NCI-H1436 (cell line): ENCODE measurements around the gene ADAP1.
A peak's percentile ranks its signal among the peaks of the same experiment; 100 is the strongest.
"Not testable (repeated sequence)": the region's sequence is repeated elsewhere in the genome, so short reads cannot be mapped to it uniquely, and the experiment has no call there.

Experiments used
- DNase-seq: peaks from one replicate; lab custom pipeline; 2025; lab: John Stamatoyannopoulos, UW

ADAP1 gene

DNA sequence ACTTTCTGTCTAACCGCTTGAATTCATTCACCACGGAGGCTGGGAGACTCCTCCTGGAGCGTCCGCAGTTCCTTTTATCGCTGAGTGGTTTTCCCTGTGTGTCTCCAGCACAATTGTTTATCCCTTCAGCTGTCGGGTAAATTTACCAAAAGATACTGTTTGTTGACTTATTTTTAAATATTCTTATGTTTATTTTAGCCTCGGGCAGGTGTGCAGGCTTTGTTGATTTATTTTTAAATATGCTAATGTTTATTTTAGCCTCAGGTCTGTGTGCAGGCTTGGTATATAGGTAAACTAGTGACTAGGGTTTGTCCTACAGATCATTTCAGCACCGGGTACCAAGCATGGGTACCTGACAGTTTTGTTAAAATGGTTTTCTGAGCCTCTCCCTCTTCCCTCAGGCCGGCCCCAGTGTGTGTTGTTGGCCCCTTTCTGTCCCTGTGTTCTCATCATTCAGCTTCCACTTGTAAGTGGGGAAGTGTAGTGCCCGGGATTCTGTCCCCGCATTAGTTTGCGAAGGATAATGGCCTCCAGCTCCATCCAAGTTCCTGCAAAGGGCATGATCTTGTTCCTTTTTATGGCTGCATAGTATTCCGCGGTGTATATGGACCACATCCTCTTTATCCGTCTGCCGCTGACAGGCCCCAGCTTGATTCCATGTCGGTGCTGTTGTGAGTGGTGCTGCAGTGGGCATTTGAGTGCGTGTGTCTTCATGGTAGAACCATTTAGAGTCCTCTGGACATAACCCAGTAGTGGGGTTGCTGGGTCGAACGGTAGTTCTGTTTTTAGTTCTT lies 72.8 kb downstream of the ADAP1 start:
- no peak for DNase-seq

DNA sequence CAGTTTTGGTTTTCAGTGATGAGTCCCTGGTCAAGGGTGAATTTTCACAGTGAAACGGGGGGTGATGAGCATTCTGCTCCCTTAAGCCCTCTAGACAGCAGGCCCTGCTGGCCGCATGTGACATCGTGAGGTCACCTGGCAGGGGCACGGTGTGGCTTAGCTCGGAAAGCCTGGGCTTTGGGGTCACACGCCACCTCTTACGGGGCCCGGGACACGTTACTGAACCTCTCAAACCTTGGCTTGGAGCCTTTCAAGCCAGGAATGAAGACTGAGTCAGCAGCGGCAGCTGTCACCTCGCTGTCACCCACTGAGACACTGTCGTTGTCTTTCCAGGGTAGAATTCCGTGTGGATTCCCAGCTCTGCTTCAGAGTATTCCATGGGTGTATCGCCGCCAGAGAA lies 74.0 kb downstream of the ADAP1 start:
- no peak for DNase-seq

DNA sequence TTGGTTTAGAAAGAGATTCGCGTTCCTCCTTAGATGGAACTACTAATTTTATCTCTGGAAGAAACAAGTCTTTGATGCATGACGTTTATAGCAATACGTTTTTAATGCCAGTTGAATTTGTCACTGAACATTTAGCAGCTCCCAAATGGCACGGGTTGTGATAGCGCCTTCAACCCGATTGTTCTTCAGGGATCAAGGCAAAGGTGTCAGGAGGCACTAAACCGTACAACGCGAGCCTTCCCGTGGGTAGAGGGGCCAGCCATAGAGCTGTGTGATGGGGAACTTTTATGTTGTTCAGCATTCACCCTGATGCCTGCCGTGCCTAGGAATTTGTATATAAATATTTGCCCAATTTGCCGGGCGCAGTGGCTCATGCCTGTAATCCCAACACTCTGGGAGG lies 74.8 kb downstream of the ADAP1 start:
- no peak for DNase-seq

DNA sequence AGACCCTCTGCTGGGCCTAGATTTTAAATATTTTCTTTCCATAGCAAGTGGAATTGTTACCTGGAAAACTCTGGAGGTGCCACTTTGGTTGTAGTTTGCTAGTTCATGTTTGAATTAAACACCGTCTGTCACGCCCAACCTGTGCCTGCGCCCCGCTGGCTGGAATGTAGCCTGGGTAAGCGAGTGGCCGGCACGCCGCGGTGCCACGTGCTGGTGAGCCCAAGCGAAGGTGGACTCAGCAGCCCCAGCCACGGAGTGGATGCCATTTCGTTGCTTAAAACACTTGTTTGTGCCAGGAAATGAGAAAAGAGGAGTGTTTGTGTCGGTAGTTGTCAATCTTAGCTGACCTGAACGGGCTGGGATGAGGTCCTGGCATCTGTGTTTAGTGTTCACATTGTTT lies 75.4 kb downstream of the ADAP1 start:
- no peak for DNase-seq

DNA sequence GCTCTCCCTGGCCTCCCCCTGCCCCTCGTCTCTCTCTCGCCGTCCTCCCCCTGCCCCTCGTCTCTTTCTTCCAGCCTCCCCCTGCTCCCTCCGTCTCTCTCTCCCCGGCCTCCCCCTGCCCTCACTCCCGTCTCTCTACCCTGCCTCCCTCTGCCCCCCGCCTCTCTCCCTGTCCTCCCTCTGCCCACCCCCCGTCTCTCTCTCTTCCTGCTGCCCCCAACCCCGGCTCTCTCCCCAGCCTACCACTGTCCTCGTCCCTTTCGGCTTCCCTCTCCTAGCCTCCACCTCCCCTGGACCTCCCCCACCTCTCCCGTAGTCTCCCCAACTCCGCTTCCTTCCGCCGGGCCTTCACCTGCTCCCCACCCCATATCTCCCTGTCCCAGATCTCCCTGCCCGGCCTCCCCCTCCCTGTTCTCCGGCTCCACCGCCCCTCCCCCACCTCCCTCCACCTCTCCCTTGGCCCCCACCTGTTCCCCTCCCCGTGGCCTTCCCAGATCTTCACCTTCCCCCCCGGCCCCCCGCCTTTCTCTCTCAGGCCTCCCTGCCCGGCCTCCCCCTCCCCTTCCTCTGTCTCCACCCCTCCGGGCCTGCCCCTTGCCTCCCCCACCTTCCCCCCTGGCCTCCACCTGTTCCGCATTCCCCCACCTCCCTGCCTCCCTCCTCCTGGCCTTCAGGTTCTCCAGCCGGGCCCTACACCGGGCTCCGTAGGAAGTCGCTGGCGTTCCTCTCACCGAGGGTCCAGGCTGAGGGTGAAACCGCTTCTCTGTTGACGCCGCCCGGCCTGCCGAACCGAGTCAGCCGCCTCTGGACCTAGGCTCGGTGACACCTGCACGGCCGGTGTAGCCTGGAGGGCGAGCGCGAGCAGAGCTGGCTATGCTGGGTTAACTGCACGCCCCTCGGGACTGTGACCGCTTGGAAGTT lies 76.9 kb downstream of the ADAP1 start:
- peak; percentile 6 for DNase-seq

DNA sequence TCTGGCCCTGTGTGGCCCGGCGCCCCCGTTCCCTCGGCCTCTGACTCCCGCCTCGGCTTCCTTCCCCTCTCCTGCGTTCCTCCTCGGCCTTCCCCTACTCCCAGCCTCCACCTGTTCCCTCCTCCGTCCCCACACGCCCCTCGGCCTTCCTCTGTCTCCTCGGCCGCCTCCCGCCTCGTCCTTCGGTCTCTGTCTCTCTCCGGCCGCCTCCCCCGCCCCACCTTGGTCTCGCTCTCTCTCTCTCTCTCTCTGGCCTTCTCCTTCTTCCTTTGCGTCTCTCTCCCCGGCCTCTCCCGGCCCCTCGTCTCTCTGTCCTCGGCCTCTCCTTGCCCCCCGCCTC lies 77.5 kb downstream of the ADAP1 start:
- DNase-seq = no peak

DNA sequence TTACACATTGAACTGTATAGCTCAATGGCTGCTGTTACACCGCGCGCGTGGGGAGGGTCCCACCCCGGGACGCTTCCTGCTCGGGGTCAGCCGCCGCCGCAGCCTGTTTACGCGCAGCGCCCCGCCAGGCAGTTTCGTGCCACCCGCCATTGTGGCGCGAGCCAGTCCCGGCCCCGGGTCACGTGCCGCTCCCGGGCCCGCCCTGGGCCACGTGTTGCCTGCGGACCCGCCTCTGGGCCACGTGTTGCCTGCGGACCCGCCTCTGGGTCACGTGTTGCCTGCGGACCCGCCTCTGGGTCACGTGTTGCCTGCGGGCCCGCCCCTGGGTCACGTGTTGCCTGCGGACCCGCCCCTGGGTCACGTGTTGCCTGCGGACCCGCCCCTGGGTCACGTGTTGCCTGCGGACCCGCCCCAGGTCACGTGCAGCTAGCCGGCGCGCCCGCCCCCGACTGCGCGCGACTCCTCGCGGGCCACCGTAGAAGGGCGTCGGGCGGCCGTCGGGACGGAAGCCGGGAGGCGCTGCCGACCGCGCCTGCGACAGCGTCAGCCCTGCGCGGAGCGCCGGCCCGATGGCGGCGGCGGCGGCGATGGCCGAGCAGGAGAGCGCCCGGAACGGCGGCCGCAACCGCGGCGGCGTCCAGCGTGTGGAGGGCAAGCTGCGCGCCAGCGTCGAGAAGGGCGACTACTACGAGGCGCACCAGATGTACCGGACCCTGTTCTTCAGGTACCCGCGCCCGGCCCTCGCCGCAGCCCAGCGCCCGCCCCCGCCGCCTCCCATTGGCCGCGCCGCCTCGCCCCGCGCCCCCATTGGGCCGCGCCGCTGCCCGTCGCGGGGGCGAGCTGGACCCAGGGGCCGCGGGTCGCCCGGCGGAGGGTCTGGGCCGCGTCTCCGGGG lies 78.2 kb downstream of the ADAP1 start, which contains the start of gene GET4:
Gene GET4, plus strand, starts transcription at position 478 of the 895 bp plus-strand sequence. Its CDS starts 92 bp downstream, at position 570.
- DNase-seq = peak; percentile 90

DNA sequence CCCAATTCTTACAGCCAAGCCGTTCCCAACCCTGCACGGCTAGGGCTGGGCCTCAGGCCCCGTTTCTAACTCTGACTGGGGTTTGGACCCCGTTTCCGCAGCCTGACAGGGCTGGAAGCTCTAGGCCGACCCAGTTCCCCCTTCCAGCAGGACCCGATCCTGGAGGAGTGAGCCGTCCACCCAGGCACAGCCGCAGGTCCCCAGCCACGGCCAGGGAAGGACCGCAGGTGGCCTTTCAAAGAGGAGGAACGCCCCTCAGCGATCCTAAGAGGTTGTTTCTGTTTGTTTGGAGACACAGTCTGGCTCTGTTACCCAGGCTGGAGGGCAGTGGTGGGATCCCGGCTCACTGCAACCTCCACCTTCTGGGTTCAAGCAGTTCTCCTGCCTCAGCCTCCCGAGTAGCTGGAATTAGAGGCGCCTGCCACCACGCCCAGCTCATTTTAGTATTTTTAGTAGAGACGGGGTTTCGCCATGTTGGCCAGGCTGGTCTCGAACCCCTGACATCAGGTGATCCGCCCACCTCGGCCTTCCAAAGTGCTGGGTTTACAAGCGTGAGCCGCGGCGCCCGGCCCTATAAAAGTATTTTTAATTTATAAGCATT lies 78.9 kb downstream of the ADAP1 start:
- no peak for DNase-seq

DNA sequence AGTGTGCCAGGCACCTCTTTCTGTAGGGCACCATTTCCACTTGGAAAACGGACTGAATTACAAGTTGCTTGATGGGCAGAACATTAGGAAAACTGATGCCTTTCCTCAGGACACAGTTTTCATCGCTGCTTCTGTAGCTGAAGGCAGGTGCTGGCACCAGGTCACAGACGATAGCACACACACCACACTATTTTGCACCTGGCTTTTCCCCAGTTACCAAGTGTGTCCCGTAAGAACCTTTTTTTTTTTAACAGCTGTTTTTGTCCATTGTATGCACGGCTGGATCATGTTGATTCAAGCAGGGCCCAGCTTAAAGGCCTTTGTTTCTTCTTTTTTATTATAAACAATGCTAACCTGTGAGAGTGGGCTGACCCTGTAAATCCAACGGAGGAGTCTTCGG lies 79.4 kb downstream of the ADAP1 start:
- DNase-seq = no peak

DNA sequence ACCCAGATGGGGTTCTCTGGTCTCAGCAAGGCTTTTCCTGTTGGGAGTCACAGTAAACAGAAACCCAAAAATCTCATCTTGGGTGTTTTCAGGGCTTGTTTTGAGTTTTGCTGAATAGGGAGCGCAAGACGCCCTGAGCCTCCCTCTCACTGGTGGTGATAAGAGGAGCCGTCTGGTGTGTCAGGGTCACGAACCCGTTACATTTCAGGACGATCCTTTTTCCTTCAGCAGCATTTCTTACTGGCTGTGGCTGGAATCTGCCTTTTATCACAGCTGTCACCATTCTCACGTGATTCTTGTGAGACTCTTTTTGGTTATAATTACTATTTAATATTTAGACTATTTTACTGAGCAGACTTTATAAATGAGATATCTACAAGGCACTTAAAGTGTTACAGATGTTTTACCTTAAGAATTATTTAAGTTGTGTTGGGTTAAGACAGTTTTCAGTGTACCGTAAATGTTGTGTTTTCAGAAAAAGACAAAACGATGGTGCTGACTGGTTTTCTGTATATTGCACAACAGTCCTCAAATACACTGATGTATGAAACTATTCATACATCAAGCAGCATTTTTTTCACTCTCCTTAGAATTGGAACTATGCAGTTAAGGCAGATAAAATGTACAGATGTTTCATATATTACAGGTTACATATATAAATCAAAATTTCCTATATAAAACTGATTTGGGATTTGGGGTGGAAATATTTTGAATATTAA lies 80.3 kb downstream of the ADAP1 start:
- DNase-seq = no peak

DNA sequence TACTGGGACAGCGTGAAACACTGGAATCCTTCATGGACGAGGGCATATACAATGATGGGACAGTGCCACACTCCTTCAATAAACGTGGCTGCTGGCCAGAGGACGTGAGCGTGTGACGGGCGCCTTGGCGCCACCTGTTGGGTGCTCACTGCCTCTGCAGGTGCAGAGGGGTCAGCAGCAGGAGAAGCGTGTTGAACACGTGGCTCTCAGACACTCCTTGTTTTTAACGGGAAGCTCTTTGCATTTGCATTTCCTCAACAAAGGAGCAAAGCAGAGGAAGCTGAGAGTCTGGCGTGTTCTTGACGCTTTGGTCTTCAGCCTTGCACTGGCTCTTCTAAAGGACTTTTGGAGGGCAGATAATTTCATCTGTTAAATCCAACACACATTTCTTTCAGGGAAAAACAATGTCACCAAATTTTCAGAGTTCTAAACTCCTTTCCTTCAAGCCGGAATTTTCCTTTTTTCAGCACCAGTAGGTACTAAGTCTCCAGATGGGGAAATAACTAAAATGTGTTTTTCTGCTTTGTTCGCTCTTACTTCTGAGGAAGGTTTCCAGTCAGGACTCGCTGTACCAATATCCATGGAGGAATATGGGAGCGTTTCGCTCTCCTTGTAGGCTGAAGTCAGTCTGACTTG lies 81.0 kb downstream of the ADAP1 start:
- DNase-seq = peak; percentile 59

DNA sequence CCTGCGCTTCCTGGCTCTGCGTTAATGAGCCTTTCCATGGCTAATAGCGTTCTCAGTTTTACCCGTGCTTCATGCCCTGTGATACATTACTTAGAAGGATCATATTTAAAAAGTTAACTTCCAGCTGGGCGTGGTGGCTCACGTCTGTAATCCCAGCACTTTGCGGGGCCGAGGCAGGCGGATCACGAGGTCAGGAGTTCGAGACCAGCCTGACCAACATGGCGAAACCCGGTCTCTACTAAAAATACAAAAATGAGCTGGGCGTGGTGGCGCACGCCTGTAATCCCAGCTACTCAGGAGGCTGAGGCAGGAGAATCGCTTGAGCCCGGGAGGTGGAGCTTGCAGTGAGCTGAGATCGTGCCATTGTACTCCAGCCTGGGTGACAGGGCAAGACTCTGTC lies 81.8 kb downstream of the ADAP1 start:
- DNase-seq = not testable (repeated sequence)

DNA sequence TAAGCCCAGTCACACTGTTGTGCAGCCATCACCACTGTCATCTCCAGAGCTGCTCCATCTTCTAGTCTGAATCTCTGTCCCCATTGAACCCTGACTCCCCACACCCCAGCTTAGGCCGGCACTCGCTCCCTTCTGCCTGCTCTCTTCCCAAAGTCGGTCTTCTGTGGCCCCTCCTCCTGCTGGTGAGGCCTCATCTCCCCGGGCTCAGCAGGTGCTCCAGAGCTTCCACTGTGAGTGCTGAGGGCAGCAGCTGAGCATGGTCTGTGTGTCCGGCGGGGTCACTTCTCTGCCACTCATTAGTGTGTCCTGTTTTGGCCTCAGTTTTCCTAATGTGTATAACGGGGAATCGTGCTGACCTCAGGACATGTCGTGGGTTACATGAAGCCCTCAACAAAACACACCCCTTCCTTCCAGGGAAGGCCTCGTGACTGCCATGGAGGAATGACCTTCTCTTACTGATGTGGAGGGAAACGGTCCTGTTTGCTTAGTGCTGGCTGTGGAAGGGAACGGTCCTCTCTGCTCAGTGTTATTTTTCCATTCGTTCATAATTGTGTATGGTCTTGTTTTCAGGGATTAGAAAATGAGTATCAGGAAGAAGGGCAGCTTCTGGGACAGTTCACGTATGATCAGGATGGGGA lies 82.5 kb downstream of the ADAP1 start:
- DNase-seq = no peak

DNA sequence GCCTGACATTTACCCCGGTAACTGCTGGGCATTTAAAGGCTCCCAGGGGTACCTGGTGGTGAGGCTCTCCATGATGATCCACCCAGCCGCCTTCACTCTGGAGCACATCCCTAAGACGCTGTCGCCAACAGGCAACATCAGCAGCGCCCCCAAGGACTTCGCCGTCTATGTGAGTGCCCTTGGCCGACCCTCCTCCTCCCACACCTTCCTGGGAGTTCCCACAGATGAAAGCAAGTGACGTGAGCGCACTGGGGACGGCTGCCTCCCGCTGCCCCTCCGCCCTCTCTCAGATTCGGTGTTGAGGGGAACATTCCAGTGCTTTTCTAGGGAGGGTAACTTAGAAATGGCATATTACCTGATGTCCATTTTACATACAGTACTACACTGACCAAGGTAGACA lies 85.1 kb downstream of the ADAP1 start:
- no peak for DNase-seq

DNA sequence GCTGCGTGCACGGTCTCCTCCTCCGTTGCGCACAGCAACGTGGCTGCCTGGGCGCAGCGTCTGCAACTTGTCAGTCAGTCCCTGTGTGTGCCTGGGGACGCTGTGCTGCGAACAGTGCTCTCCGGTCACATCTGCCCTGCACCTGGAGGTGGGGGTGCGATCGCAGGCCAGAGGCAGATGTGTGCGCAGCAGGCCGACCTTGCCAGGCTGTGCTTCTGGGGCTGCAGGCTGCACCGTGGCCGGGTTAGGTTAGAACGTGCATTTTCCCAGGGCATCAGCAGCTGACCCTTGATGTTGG lies 86.3 kb downstream of the ADAP1 start:
- no peak for DNase-seq

DNA sequence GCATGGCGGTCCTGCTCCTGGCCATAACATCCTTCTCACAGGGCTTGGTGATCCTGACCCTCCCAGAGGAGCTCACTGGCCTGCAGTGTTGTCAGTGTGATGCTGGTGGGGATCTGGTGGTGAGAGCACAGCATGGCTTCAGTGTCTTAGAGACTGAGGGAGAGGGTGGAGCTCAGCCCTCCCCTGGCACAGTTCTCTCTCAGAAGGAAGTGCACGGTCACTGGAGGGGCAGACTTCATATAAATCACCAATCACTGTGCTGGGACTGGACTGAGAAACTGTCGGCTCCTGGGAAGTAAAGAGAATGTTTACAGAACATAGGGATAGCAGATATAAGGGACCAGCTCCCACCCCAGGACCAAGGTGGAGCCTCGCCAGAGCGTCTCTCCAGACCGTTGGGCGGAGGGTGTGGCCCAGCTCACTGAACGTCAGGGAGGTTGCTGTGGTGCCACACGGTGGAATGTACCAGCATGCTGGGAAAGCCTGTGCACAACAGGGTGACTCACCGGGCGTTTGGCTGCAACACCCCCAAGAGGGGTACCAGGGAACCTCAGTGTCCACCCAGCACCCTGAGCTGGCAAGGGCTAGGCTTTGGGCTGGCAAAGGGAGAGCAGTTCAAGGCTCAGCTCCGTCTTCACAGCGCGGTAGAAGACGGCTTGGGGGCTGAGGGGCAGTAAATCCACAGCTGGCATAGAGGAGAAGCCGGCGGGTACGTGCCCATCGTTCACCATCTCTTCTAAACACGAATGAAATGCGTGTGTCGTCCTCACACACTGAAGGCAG lies 86.9 kb downstream of the ADAP1 start:
- no peak for DNase-seq

DNA sequence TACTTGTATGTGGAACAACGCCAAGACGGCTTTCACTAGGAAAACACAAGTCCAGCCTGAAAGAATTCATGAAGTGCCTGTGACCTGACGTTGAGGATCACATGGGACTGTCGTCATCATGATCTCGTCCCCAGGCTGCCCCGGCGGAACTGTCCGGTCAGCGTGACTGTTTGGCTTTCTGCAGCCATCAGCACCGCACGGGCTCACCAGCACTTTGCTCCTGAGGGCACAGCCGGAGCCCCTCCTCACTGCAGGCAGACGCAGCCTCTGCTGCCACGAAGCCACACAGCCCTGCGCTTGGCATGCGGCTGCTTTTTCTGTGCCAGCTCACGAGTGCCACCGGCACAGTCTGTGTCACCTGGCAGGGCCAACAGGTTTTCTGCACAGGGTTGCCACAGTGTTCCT lies 87.5 kb downstream of the ADAP1 start:
- DNase-seq = no peak

DNA sequence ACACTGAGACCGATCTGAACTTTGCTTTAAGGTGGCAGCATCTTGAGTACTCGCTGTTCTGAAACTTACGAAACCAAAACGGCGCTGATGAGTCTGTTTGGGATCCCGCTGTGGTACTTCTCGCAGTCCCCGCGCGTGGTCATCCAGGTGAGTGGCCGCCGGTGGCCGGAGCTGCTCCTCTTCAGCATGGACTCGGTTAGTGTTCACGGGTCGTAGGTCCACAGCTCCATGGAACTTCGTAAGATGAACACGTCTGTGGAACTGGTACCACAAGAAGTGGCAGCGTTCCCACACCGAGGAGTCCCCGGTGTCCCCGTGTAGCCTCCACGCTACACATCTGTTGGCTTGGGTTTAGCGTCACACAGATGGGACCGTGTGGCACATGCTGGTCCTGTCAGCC lies 88.6 kb downstream of the ADAP1 start:
- DNase-seq = no peak

DNA sequence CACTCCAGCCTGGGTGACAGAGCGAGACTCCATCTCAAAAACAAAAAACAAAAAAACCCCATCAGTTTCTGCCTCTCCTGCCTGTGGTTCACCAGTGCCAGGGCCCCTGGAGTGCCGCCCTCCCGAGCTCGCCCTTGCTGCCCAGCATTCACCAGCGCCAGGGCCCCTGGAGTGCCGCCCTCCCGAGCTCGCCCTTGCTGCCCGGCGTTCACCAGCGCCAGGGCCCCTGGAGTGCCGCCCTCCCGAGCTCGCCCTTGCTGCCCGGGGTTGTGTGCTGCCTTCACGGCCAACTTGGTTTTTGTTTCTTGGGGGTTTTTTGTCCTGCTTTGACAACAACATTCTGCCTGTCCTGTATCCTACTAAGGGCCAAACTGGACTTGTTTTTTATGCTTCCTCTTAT lies 91.4 kb downstream of the ADAP1 start:
- DNase-seq = no peak

DNA sequence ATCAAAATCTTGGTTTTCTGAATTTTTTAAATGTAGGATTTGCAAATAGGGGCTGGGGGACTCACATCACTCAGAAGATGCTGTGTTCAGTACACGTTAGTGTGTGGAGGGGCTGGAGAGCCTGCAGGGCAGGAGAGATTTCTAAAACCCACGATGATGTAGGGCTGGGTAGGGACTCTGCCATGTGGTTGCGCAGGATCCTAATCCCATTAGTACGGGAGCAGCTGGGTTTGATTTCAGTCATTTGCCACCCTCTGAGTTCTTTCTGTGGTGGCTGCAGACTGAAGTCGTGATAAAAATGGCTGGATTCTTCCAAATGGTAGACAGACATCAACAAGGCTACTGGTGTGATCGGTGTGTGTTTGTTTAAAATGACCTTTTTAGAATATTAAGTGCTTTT lies 92.3 kb downstream of the ADAP1 start:
- no peak for DNase-seq
